COLO668 (cell line): ENCODE data around the gene CRAT.

Experiments used
- DNase-seq: peaks from one replicate; lab custom pipeline; 2025; ENCODE audit not compliant: unreplicated experiment; lab: John Stamatoyannopoulos, UW

Gene CRAT

DNA sequence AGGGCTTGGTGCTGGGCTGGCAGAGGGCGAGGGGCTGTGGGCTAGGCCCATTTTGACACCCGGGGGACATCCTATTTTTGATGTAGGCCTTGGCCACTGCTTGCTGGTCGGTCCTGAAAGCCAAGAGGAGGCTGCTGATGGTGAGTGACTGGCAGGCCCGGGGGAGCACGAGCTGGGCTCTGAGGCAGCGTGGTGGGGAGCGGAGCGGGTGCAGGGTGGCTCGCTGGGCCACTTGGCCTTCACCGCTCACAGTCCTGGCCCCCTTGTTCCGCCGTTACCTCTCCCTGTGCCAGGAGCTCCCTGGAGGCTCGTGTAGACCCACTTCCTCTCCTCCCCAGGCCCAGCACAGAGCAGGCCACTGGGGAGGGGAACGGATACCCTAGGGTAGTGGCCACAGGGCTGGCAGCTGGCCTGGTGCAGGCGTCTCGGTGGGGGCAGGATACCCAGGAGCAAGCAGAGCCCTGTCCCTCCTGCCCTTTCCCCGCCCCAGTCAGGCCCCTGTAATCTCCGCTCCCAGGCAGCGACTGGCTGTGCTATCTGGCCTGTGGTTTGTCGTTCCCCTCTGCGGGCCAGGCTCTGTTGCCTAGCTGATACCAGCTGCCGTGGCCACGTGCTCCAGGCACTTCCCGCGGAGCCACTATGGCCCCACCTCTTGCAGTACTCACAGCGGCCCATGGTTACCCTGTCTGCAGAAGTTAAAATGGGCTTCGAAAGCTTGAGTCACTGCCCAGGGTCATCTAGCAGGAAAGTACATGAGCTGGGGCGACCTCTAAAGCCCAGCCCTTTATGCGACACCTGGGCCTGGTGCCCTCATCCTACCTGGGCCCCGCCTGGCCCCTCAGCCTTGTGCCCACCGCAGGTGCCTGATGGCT lies 41.4 kb downstream of the CRAT start:
- no peak for DNase-seq

DNA sequence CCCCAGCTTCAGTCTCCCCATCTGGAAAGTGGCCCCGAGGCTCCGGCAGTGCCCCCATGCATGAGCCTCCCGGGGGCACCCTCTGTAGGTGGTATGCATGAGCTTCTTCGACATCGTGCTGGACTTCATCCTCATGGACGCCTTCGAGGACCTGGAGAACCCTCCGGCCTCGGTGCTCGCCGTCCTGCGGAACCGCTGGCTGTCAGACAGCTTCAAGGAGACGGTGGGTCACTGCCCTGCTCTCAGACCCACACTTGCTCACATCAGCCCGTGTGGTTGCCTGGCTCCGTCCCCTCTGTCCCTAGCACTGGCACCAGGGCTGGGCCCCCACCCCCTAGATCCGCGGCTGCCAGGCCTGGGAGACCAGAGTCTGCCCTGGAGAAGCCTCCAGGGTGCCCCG lies 42.5 kb downstream of the CRAT start:
- DNase-seq, result no peak

- no peak for DNase-seq
Observed at GRCh38 chr9:129064499-129064908, 46.1 kb downstream of the CRAT start.

DNA sequence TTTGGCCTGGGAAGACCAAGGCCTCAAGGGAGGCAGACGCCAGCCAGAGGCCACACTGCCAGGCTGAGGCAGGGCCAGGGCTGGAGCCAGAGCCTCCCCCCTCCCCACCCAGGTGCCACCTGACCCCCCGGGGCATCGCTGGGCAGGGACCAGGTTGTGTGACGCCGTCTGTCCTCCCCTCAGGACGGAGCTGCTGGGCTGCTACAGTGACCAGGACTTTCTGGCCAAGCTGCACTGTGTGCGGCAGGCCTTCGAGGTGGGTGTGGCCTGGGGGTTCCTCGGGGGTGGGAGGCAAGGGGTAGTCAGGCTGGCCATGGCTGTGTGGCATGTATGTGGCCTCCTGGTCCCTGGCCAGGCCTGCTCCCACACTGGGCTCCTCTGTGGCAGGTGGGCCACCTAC lies 47.5 kb downstream of the CRAT start:
- no peak for DNase-seq

DNA sequence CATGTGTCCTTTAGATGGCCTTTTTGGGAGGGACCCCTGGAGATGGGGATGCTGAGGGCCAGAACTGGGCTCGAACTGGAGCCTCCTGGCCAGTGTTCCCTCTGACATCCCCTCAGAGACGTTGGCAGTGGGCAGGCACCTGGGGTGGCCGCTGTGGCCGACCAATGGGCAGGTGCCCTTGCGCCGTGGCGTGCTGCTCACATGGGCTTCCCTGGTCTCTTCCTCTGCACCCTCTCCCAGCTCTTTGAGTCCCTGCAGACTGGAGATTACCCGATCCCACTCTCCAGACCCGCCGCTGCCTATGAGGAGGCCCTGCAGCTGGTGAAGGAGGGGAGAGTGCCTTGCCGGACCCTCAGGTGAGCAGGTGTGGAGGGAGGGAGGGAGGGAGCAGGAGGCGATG lies 49.6 kb downstream of the CRAT start:
- DNase-seq, result no peak

- no peak for DNase-seq
Observed at GRCh38 chr9:129059796-129060785, 50.5 kb downstream of the CRAT start.

- DNase-seq, result no peak
Observed at GRCh38 chr9:129058965-129059795, 51.4 kb downstream of the CRAT start.

GRCh38 chr9:129054163-129054851 lies 56.3 kb downstream of the CRAT start:
- DNase-seq, result no peak

- no peak for DNase-seq
Observed at GRCh38 chr9:129053020-129053419, 57.6 kb downstream of the CRAT start.

DNA sequence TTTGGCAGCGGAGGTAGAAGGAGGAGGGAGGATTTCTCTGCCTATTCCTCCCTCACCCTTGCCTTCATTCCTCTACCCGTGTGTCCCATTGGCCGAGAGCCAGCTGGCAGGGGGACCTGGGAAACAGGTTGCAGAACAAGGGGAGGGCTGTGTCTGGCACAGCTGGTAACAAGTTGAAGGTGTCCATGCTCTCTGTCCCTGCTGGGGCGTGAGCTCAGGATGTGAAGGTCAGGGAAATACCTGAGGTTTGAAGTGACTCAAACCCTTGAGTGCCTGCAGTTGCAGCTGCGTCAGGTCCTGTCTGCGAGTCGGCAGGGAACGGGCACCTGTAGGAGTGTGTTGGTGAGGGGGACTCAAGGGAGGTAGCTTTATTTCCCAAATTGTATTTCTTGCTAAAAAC lies 58.0 kb downstream of the CRAT start:
- peak; percentile 6 for DNase-seq
